ENCODE data around the gene GPR108.

GRCh38 chr19:6731822-6732221, 5.6 kb downstream of the GPR108 start:
- no peak for TF ChIP-seq CTCF (IDR thresholded peaks at IDR 0.05)
- TF ChIP-seq POLR2A (IDR thresholded peaks at IDR 0.05) = no peak
